Erythroblast (primary cell): ENCODE results near the gene ZNF536.

Experiments
- GATA1 ChIP-seq: IDR thresholded peaks from 2 replicates; pipeline ENCODE4 v1.6.1; 2011; ENCODE audit warnings: low read depth, mild to moderate bottlenecking, control low read depth, low read length, moderate library complexity
- POLR2A ChIP-seq: IDR thresholded peaks from 2 replicates; pipeline ENCODE4 v1.6.1; 2011; ENCODE audit warnings: mild to moderate bottlenecking, low read length

DNA sequence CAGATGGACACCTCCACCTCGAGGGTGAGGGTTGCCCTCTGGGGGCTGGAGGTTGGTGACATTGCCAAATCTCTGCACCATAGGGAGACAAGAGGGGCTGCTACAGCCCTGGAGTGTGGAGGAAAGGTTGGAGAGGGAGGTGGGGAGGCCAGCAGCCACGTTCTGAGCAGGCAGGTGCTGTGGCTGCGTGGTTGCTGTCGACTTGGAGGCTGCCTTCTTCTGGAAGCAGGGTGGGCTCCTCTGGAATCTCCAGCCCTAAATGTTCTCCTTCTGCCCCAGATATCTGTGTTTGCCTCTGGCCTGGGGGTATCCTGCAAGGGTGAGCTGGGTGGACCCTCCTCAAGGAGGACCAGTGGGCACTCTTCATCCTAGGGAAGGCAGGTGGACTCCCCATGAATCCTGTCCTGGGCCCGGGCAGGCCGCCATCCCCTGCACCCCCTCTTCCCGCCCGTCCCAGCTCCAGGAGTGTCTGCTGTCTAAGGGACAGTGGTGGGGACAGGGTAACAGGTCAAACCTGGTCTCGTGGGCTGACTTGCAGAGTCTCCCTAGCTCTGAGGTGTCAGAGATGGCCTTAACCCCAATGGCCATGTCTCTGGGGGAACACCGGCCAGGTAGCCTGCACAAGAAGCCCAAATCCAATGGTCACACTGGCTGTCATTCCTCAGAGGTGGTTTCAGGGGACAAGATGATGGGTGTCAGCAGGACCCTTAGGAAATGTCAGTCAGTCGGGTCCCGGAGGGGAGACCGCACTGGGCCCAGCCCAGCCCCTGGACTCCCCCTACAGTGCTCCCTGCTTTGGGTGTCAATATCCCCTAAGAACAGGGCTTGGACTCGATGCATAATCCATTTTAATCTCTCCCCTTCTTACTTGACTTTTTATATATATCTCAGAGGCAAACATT is 32.3 kb upstream of the ZNF536 start:
- TF ChIP-seq POLR2A = no peak
- TF ChIP-seq GATA1 = no peak
